ENCODE measurements around the gene CFAP90. TPM values are rescaled to one million over a fixed set of nuclear protein-coding genes. Genes with fewer than 3 reads are reported as not detected.

The CFAP90 gene
- polyA plus RNA-seq, 10 donors = 0.15 to 0.62 (median 0.20) TPM; not detected in 1

DNA sequence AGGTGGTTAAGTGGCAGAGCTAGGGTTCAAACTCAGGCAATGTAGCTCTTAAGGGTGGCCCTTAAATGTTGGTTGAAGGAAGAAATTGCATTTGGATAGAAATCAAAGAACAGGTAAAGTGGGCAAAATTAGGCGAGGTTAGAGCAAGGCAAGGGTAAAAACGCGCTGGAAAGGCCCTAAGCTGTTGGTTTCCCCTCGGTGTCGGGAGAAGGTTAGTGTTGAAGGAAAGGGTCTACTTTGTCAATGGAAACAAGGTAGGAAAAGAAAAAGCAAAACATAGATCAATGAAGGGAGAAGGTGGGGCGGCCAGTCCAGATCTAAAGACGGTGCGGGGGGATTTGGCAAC, 17.5 kb upstream of the CFAP90 start:
- DNase-seq = no peak

- no peak for DNase-seq
These were observed 16.3 kb upstream of the CFAP90 start for GRCh38 chr5:7867260-7867659.

DNA sequence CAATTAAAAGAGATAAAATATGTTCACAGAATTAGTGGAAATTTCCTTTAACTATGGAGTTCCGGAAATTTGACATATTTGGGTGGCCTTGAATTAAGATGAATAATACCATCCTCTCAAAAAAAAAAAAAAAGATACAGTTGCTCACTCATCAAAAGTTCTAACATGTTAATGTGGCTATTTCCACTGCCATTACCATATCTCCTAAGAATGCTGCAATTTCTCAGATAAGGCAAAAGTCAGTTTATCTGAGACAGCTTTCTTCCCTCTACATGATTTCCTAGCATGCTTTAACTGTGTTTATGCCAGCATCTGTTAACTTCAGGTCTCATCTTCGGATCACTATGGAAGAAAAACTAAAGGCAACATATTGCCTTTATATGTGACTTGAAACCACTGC, 15.3 kb upstream of the CFAP90 start:
- no peak for DNase-seq

DNA sequence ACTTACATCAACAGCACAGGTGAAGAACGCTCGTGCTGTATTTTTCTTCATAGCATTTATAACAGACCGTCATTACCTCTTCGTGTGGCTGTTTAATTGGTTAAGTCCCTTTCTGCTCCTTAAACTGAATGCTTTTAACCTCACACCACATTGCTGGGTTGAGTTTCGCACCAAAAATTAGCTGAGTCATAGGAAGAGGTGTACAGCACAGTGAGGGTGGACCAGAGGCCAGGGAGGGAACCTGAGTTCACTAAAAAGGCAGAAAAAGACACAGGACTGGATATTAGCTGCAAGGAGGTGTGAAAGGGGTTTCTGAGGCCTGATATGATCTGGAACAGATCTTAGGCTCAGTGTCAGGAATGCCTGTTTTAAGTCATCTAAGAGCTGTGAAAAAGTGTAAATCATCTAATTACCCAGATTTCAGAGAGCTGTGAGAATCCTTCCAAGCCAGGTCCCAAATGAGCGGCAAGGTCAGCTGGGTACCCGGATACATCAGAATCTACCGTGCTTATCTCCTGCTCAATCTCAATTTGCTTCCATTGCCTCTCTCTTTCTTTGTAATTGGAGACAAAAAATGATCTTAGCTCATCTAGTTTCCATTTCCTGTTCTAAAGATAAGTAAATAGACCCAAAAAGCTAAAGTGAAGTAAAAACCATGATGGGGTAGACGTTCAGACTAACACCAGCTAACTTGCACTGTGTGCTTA, 7.1 kb upstream of the CFAP90 start:
- DNase-seq = no peak

GRCh38 chr5:7857361-7857760, 6.4 kb upstream of the CFAP90 start:
- DNase-seq = no peak

DNA sequence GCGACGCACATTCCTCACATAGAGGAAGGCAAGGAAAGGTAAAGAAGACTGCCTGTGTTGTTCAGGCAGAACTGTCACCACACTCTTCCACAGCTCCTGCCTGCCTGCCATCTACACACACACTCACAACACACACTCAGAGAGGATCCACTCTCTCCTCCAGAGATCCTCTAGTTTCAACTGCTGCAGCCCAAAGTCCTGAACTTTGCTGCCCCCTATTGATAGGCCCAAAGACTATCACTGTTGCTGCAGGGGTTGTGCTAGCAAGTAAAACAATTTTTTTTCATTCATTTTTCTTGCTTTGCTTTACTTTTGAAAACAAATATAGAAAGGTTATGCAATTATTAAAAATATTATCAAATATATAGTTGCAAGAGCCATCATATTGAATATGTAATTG, 5.9 kb upstream of the CFAP90 start:
- DNase-seq = peak in 1 of 3 donors; percentile 28

DNA sequence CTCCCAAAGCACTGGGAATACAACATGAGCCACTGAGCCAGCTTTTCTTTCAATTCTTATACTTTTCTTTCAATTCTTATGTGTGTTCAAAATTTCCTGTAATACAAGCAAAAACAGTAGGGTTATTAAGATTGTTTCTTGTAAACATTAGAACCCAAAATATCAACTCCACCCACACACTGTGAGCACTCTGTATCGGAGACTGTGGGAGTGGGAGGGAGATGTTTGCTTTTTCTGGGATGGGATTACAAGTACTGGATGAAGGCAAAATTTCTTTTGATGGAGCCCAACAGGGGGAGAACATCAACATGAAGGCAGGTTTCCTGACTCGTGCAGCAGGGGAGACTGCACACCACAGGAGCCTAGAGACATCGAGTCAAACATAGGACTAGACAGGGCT, 4.7 kb upstream of the CFAP90 start:
- no peak for DNase-seq

GRCh38 chr5:7852988-7853387, 2.1 kb upstream of the CFAP90 start:
- no peak for DNase-seq

GRCh38 chr5:7852542-7852941, 1.6 kb upstream of the CFAP90 start:
- no peak for DNase-seq

GRCh38 chr5:7851617-7852289, 820 bp upstream of the CFAP90 start:
- peak in 1 of 3 donors; percentile 11 for DNase-seq

DNA sequence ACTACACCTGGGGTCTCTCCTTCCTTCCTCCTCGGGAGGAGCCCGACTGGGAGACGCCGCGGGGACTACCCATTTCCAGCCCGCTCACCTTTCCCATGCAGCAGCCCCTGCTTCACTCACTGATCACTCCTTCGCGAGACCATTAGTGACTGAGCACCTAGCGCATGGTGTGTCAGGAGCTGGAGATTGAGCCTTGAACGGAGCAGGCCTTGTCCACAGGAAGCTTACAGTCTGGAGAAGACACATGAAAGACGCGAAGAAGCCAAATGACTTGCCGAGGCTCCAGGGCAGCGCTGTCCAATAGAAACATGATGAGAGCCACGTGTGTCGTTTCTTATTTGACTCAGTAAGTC, 283 bp upstream of the CFAP90 start:
- DNase-seq = no peak

- DNase-seq = peak in 1 of 3 donors; percentile 56
These were observed 1.1 kb downstream of the CFAP90 start for GRCh38 chr5:7849681-7850394.

- DNase-seq = no peak
These were observed 2.6 kb downstream of the CFAP90 start for GRCh38 chr5:7848296-7848695.

- DNase-seq = no peak
These were observed 4.6 kb downstream of the CFAP90 start for GRCh38 chr5:7846327-7846726.

DNA sequence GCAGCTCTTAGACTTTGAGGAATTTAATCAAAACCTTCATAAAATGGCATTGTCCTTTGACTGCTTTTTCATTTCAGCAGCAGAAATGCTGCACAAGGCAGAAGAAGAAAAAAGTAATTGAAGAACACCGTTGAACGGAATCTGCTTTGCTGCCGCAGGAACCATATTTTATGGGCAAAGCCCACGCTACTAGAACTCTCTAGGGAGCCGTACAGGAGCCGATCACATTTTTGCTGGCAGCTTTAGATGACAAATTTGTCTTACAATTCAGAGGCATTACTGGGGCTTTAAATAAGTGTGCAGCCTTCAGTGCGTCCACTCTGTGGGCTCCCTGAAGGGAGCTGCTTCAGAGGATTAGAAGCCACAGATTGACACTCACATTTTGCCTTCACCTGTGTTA, 5.4 kb downstream of the CFAP90 start:
- no peak for DNase-seq

- no peak for DNase-seq
These were observed 6.0 kb downstream of the CFAP90 start for GRCh38 chr5:7844901-7845300.

GRCh38 chr5:7842531-7842930, 8.4 kb downstream of the CFAP90 start:
- no peak for DNase-seq

DNA sequence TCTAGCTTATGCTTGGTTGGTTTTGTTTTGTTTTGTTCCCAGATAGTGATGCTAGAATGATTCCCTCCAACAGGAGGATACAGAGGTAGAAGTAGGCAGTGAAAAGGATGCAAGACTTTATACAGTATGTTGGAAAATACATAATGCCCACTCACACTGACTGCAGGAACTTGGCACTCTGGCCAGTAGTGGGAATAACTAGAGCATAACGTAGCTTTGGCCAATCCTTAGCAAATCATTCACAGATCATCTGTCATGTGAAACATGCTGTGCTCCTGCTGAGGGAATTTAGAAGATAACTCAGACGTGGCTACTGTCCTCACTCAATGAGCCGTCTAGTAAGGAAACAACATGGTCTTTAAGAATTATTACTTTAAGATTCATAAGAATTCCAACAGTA, 13.5 kb downstream of the CFAP90 start:
- no peak for DNase-seq

- DNase-seq = no peak
These were observed 16.0 kb downstream of the CFAP90 start for GRCh38 chr5:7834982-7835381.

DNA sequence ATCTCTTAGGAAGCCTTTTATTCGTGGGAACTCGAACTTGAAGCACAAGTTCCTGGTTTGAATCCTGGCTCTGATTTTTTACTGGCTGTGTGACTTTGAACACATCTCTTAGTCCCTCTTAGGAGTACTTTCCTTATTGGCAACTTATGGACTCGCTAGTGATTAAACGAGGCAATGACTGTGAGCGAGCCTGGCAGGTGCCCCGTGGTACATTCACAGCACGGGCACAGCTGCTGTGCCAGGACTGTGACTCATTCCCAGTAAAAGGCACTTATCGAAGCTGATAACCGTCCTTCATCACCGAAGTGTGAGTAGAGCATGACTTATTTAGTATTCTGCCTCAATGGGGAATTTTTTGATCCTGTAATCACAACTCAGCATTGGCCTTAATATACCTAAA, 22.7 kb downstream of the CFAP90 start:
- DNase-seq = no peak

GRCh38 chr5:7827610-7828009, 23.3 kb downstream of the CFAP90 start:
- peak; percentile 14 to 56 (median 35) for DNase-seq

DNA sequence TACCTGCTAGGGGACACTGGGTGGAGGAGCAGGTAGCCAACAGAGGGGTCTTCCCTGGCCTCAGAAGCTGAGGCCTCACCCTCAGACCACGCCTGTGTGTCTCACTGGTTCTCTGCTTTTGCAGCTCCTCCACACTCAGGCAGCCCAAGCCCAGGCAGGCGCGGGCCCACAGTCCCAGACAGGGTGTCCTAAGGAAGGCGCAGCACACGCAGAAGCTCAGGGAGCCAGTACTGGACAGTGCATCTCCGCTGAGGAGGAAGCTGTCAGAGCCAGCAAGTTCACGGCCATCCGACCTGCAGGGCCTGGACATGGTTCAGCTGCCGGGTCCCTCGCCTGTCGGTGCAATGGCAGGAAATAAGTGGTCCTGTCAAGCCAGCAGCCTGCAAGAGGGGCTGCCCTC, 25.3 kb downstream of the CFAP90 start:
- no peak for DNase-seq

DNA sequence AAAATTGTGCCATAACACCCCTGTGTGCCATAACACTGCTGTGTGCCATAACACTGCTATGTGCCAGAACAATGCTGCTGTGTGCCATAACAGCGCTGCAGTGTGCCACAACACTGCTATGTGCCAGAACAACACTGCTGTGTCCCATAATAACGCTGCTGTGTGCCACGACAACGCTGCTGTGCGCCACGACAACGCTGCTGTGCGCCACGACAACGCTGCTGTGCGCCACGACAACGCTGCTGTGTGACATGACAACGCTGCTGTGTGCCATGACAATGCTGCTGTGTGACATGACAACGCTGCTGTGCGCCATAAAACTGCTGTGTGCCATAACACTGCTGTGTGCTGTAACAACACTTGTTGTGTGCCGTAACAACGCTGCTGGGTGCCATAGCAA, 25.9 kb downstream of the CFAP90 start:
- no peak for DNase-seq

Measured in muscle of back (tissue), 11 donors.